Neuronal stem cell (in vitro differentiated cells): ENCODE measurements around the gene TMEM164.

ENCODE experiments used
- DNase-seq: peaks from one replicate; pipeline ENCODE4 v3.0.0-alpha.2; 2013; ENCODE audit warnings: low spot score
- H2AFZ ChIP-seq: one replicate; pipeline ENCODE4 v1.6.1; 2013; ENCODE audit warnings: mild to moderate bottlenecking, low read length, inconsistent platforms
- H2AK5ac ChIP-seq: 2 replicates; pipeline ENCODE4 v1.6.1; 2013; ENCODE audit warnings: low read depth, mild to moderate bottlenecking, inconsistent platforms, low read length, moderate library complexity, mixed read lengths
- H2BK120ac ChIP-seq: 2 replicates; pipeline ENCODE4 v1.6.1; 2013; ENCODE audit warnings: low read depth, mild to moderate bottlenecking, inconsistent platforms, low read length, moderate library complexity, mixed read lengths
- H2BK12ac ChIP-seq: one replicate; pipeline ENCODE4 v1.6.1; 2013; ENCODE audit warnings: low read length, inconsistent platforms
- H2BK15ac ChIP-seq: 2 replicates; pipeline ENCODE4 v1.6.1; 2013; ENCODE audit warnings: mild to moderate bottlenecking, low read length, inconsistent platforms, mixed read lengths
- H2BK5ac ChIP-seq: one replicate; pipeline ENCODE4 v1.6.1; 2013; ENCODE audit warnings: inconsistent platforms, mild to moderate bottlenecking, low read length, moderate library complexity
- H3K14ac ChIP-seq: one replicate; pipeline ENCODE4 v1.6.1; 2013; ENCODE audit warnings: low read length, inconsistent platforms
- H3K18ac ChIP-seq: 2 replicates; pipeline ENCODE4 v1.6.1; 2013; ENCODE audit warnings: low read length, inconsistent platforms
- H3K23ac ChIP-seq: 2 replicates; pipeline ENCODE4 v1.6.1; 2013; ENCODE audit warnings: low read depth, mild to moderate bottlenecking, mixed read lengths, low read length, inconsistent platforms; ENCODE audit not compliant: poor library complexity
- H3K27ac ChIP-seq: replicated peaks from 3 replicates; pipeline ENCODE4 v1.5.1; 2013; ENCODE audit warnings: low read length, inconsistent platforms
- H3K27me3 ChIP-seq, 3 experiments: 2 replicates each; pipeline ENCODE4 v1.6.1; 2013; ENCODE audit warnings: low read length in 3 of 3, mild to moderate bottlenecking in 2 of 3, inconsistent platforms in 1 of 3, low read depth in 1 of 3, mixed read lengths in 1 of 3, moderate library complexity in 1 of 3; ENCODE audit not compliant: control insufficient read depth in 3 of 3, insufficient read depth in 3 of 3
- H3K36me3 ChIP-seq, 2 donors: replicated peaks in 1 of 2; 2 replicates each; pipeline ENCODE4 v1.6.1; 2013; ENCODE audit warnings: low read length in 2 of 2; ENCODE audit not compliant: control insufficient read depth in 2 of 2, insufficient read depth in 2 of 2
- H3K4ac ChIP-seq: 2 replicates; pipeline ENCODE4 v1.6.1; 2013; ENCODE audit warnings: inconsistent platforms, mild to moderate bottlenecking, low read length, moderate library complexity
- H3K4me1 ChIP-seq, 2 donors: 1 replicate in 1 of 2; 2 replicates in 1 of 2; pipeline ENCODE4 v1.6.1; 2013; ENCODE audit warnings: low read length in 2 of 2, low read depth in 1 of 2; ENCODE audit not compliant: control insufficient read depth in 2 of 2, insufficient read depth in 1 of 2
- H3K4me2 ChIP-seq: one replicate; pipeline ENCODE4 v1.6.1; 2013; ENCODE audit warnings: mild to moderate bottlenecking, low read length, inconsistent platforms; ENCODE audit not compliant: insufficient read depth, poor library complexity, severe bottlenecking
- H3K4me3 ChIP-seq, 2 donors: 2 replicates each; pipeline ENCODE4 v1.5.1; 2013; ENCODE audit warnings: low read length in 2 of 2, mild to moderate bottlenecking in 2 of 2, inconsistent platforms in 1 of 2, moderate library complexity in 1 of 2
- H3K79me1 ChIP-seq: one replicate; pipeline ENCODE4 v1.6.1; 2013; ENCODE audit warnings: low read depth, mild to moderate bottlenecking, inconsistent platforms, low read length, moderate library complexity
- H3K9ac ChIP-seq: one replicate; pipeline ENCODE4 v1.6.1; 2013; ENCODE audit warnings: mild to moderate bottlenecking, low read depth, low read length, inconsistent platforms; ENCODE audit not compliant: poor library complexity
- H3K9me3 ChIP-seq, 2 donors: replicated peaks in 1 of 2; 2 replicates each; pipeline versions ENCODE3 to v1.6.1; 2013; ENCODE audit warnings: low read length in 2 of 2, mild to moderate bottlenecking in 2 of 2, inconsistent platforms in 1 of 2, low read depth in 1 of 2, mixed read lengths in 1 of 2, moderate library complexity in 1 of 2; ENCODE audit not compliant: control insufficient read depth in 2 of 2, insufficient read depth in 1 of 2
- H4K8ac ChIP-seq: one replicate; pipeline ENCODE4 v1.6.1; 2013; ENCODE audit warnings: low read depth, mild to moderate bottlenecking, inconsistent platforms, low read length, moderate library complexity
- H4K91ac ChIP-seq: one replicate; pipeline ENCODE4 v1.6.1; 2013; ENCODE audit warnings: low read length, low read depth, mild to moderate bottlenecking, inconsistent platforms; ENCODE audit not compliant: poor library complexity
- WGBS, 2 donors: extraction: QIAGEN DNeasy Blood & Tissue Kit; methylation state at CpG; one replicate each; pipeline ENCODE4 v1.1.7; 2013; ENCODE audit warnings: missing lambda C conversion rate in 2 of 2, mixed read lengths in 1 of 2; ENCODE audit not compliant: insufficient read length in 2 of 2, insufficient replicate concordance in 1 of 2; ENCODE audit errors: extremely low coverage in 2 of 2; 5-methylcytosine and 5-hydroxymethylcytosine counted together

TMEM164 gene

DNA sequence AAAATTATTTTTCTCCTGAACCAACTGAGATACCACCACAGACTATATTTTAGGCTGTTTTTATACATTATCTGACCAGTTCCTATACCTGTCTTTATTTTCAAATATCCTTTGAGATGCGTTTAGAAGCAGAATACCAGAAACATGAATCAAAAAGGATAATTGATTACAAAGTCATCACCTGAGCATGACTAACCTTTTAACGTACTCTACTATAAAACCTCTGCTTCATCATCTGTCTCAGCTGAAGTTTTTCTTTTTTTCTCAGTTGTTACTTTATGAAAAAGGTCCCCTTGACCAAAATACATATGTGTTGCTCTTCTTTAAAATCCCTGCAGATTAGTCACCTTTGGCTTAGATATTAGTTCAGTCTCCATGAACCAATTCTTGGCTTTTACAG, 205.2 kb downstream of the TMEM164 start:
- no peaks in the 10 kb centered on the region for H3K9me3 ChIP-seq
- no peaks in the 10 kb centered on the region for H3K79me1 ChIP-seq
- H4K91ac ChIP-seq: no peak overlapping the region
- WGBS, 2 donors: no CpG with 5 or more reads among the region's 2 CpGs
- H3K27ac ChIP-seq: no peak overlapping the region
- H2AK5ac ChIP-seq: no peak overlapping the region
- no peak overlapping the region for H2BK5ac ChIP-seq
- no peak overlapping the region for H2BK120ac ChIP-seq
- no peak overlapping the region for H3K18ac ChIP-seq
- no peak overlapping the region for H2BK12ac ChIP-seq
- H3K4ac ChIP-seq: no peak overlapping the region
- no peak overlapping the region for H3K4me3 ChIP-seq
- H3K23ac ChIP-seq: no peak overlapping the region
- H3K27me3 ChIP-seq: no peaks in the 10 kb centered on the region
- no peak for DNase-seq
- H2AFZ ChIP-seq: no peak overlapping the region
- H3K36me3 ChIP-seq: no peaks in the 10 kb centered on the region
- H3K9ac ChIP-seq: no peak overlapping the region
- H4K8ac ChIP-seq: no peak overlapping the region
- H3K4me2 ChIP-seq: no peak overlapping the region
- H3K4me1 ChIP-seq: no peaks in the 10 kb centered on the region
- H3K14ac ChIP-seq: no peak overlapping the region
- no peak overlapping the region for H2BK15ac ChIP-seq

DNA sequence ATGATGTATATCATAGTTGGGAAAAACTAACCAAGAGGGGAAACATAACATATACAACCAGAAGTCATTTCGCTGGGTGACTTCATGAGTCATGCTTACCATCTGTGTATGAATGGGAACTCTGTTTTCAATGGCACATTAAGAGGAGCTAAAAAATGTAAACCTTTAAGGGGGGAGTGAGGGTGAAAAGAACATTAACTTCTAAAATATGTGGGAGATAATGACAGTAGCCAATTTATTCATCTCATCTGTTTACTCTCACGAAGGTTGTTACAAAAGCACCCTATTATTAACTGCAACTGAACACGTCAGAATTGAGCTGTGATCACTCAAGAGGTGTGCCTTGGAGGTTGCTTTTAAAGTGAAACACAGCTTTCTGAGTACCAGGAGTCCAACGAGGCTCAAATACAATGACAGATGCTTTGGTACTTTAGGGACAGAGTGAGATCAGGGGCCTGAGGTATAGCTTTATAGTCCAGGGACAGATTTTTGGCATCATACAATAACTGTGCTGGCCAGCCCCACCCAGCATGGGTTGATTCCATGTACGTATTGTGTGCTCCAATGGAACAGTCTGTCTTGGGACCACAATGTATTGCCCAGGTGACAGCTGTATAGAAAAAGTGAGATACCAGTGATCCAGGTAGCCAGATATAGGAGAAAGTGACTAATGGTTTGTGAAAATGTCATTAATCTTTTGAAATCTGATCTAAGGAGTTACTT, 207.7 kb downstream of the TMEM164 start:
- Histone ChIP-seq H3K27ac (no peak overlapping the region), H4K8ac (no peak overlapping the region)

DNA sequence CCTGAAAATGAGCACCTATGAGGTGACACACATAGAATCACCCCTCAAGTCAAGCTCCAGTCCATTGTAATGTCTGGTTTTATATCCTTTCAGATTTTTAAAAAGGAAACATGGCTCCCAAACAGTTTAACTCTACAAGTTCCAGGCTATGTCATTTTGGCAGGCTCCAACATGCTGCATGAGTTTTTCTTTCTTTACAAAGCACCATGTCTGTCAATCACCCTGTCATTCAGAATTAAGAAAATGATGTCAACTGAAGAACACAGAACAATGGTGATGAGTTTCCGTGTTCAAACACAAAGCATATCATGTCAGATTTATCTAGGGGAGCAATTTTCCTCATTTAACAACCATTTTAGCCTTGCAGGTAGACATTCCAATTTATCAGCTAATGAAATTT, 208.4 kb downstream of the TMEM164 start:
- Histone ChIP-seq H4K91ac (no peak overlapping the region), H3K18ac (no peak overlapping the region), H3K27me3 (no peaks in the 10 kb centered on the region), H2AFZ (no peak overlapping the region), H2BK12ac (no peak overlapping the region), H3K36me3 (no peaks in the 10 kb centered on the region), H3K79me1 (no peaks in the 10 kb centered on the region), H4K8ac (no peak overlapping the region), H2BK15ac (no peak overlapping the region), H3K27ac (no peak overlapping the region), H3K9me3 (no peaks in the 10 kb centered on the region), H3K4ac (no peak overlapping the region), H3K23ac (no peak overlapping the region), H3K4me1 (no peaks in the 10 kb centered on the region), H3K9ac (no peak overlapping the region), H3K14ac (no peak overlapping the region), H2BK120ac (no peak overlapping the region), H3K4me2 (no peak overlapping the region), H3K4me3 (no peak overlapping the region), H2AK5ac (no peak overlapping the region), H2BK5ac (no peak overlapping the region)
- no CpG with 5 or more reads among the region's 1 CpG for WGBS, 2 donors
- DNase-seq: no peak

More for the DNA sequence above, 207.7 kb downstream of the TMEM164 start:
- no peaks in the 10 kb centered on the region for H3K36me3 ChIP-seq
- no peak overlapping the region for H3K4me2 ChIP-seq
- no peak overlapping the region for H3K4ac ChIP-seq
- no peak overlapping the region for H2BK15ac ChIP-seq
- H3K9me3 ChIP-seq: no peaks in the 10 kb centered on the region
- no peak overlapping the region for H2AK5ac ChIP-seq
- no peak overlapping the region for H3K23ac ChIP-seq
- no peak overlapping the region for H3K4me3 ChIP-seq
- H2BK12ac ChIP-seq: no peak overlapping the region
- H3K14ac ChIP-seq: no peak overlapping the region
- no peak overlapping the region for H2BK120ac ChIP-seq
- no peaks in the 10 kb centered on the region for H3K4me1 ChIP-seq
- H3K9ac ChIP-seq: no peak overlapping the region
- H4K91ac ChIP-seq: no peak overlapping the region
- no peak overlapping the region for H2BK5ac ChIP-seq
- no peaks in the 10 kb centered on the region for H3K27me3 ChIP-seq
- no peak overlapping the region for H2AFZ ChIP-seq
- H3K18ac ChIP-seq: no peak overlapping the region
- no peaks in the 10 kb centered on the region for H3K79me1 ChIP-seq
- no peak for DNase-seq
- no CpG with 5 or more reads among the region's 5 CpGs for WGBS, 2 donors

DNA sequence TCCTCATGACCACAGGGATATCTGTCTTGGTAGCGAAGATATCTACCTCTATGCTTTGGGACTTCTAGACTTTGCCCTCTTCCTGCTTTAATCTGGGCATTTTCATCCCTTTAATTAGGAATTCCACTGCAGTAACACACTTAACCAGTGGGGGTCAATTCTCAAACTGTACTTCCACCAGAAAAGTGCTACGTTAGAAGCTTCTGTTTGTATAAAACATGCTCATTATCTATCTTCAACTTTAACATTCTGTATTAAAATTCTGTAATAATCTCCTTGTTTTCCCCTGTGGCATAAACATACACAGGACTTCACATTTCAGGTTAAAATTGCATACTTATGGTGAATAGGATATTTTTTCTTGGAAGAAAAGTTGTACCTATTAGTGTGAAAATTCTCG, 209.4 kb downstream of the TMEM164 start:
- Histone ChIP-seq H3K79me1 (no peaks in the 10 kb centered on the region), H2BK5ac (no peak overlapping the region), H2BK15ac (no peak overlapping the region), H3K4me3 (no peak overlapping the region), H3K4me2 (no peak overlapping the region), H3K36me3 (no peaks in the 10 kb centered on the region), H4K91ac (no peak overlapping the region), H3K4ac (no peak overlapping the region), H3K27ac (no peak overlapping the region), H3K14ac (no peak overlapping the region), H3K18ac (no peak overlapping the region), H3K27me3 (no peaks in the 10 kb centered on the region), H2AK5ac (no peak overlapping the region), H2AFZ (no peak overlapping the region), H2BK12ac (no peak overlapping the region), H3K9me3 (no peaks in the 10 kb centered on the region), H3K9ac (no peak overlapping the region), H3K23ac (no peak overlapping the region), H4K8ac (no peak overlapping the region), H3K4me1 (no peaks in the 10 kb centered on the region), H2BK120ac (no peak overlapping the region)
- no CpG with 5 or more reads among the region's 3 CpGs for WGBS, 2 donors
- DNase-seq: no peak
